GM12865 (cell line): ENCODE results near the gene PLEKHF1.

ENCODE experiments used
- DNase-seq: peaks from one replicate; pipeline ENCODE4 v3.0.0; 2010; ENCODE audit warnings: low read depth
- H3K4me3 ChIP-seq: 2 replicates; pipeline ENCODE4 v1.5.1; 2011; ENCODE audit warnings: mild to moderate bottlenecking, low read depth, low read length, control low read depth
- TF ChIP-seq, protein P1 (sequence below): IDR thresholded peaks from 2 replicates; pipeline ENCODE4 v1.5.1; 2011; ENCODE audit warnings: low read length, control low read depth, low read depth, inconsistent platforms; ENCODE audit not compliant: insufficient read depth; ENCODE audit errors: missing control alignments

The PLEKHF1 gene

GRCh38 chr19:29664753-29665214 is 477 bp upstream of the PLEKHF1 start:
- TF ChIP-seq, protein P1, sequence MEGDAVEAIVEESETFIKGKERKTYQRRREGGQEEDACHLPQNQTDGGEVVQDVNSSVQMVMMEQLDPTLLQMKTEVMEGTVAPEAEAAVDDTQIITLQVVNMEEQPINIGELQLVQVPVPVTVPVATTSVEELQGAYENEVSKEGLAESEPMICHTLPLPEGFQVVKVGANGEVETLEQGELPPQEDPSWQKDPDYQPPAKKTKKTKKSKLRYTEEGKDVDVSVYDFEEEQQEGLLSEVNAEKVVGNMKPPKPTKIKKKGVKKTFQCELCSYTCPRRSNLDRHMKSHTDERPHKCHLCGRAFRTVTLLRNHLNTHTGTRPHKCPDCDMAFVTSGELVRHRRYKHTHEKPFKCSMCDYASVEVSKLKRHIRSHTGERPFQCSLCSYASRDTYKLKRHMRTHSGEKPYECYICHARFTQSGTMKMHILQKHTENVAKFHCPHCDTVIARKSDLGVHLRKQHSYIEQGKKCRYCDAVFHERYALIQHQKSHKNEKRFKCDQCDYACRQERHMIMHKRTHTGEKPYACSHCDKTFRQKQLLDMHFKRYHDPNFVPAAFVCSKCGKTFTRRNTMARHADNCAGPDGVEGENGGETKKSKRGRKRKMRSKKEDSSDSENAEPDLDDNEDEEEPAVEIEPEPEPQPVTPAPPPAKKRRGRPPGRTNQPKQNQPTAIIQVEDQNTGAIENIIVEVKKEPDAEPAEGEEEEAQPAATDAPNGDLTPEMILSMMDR: peak; percentile 32
- no peak for DNase-seq
- H3K4me3 ChIP-seq: peak overlapping the region; percentile 68

DNA sequence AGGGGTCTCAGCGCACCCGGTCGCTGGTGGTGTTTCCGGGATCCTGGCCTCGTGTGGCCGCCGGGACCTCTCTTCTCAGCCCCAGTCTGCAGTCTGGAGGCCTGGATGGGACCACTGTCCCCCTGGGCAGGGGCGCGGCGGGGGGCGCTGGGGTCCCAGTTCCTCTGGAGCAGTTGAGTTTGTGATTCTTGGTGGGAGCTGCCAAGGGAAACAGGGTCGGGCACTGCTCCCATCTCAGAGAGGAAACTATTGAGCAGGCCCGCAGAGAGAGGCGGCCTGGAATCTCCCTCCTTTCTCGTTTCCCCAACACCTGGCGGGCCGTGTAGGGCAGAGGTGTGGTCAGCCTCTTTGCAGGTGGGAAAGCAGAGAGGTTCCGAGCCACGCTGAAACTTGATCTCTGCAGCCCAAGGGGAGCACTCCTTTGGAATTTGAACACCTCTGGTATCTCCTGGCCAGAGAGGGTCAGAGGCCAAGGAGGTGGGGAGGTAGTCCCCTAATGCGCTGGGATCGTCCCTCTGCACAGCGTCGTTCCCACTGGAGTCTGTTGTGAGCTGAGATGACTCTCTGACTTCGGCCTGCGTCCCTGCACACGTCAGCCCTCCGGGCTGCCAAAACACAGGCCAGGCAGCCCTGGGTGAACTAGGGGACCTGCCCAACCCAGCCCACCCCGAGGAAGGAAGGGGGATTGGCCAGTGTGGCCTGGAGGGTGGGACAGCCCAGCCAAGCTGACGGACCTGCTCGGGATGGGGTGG is 741 bp downstream of the PLEKHF1 start:
- peak; percentile 57 for DNase-seq
- peak overlapping the region; percentile 72 for H3K4me3 ChIP-seq
- TF ChIP-seq, protein P1: no peak

GRCh38 chr19:29666578-29667386 is 1.5 kb downstream of the PLEKHF1 start:
- peak; percentile 36 for DNase-seq
- TF ChIP-seq, protein P1: no peak

GRCh38 chr19:29667387-29667783 is 2.1 kb downstream of the PLEKHF1 start:
- TF ChIP-seq, protein P1: no peak
- peak overlapping the region; percentile 72 for H3K4me3 ChIP-seq
- DNase-seq: no peak

More at GRCh38 chr19:29666578-29667386, 1.5 kb downstream of the PLEKHF1 start:
- H3K4me3 ChIP-seq: peak overlapping the region; percentile 72

GRCh38 chr19:29667901-29668341 is 2.7 kb downstream of the PLEKHF1 start:
- peak; percentile 74 for DNase-seq
- TF ChIP-seq, protein P1: peak; percentile 30
- H3K4me3 ChIP-seq: peak overlapping the region; percentile 72

DNA sequence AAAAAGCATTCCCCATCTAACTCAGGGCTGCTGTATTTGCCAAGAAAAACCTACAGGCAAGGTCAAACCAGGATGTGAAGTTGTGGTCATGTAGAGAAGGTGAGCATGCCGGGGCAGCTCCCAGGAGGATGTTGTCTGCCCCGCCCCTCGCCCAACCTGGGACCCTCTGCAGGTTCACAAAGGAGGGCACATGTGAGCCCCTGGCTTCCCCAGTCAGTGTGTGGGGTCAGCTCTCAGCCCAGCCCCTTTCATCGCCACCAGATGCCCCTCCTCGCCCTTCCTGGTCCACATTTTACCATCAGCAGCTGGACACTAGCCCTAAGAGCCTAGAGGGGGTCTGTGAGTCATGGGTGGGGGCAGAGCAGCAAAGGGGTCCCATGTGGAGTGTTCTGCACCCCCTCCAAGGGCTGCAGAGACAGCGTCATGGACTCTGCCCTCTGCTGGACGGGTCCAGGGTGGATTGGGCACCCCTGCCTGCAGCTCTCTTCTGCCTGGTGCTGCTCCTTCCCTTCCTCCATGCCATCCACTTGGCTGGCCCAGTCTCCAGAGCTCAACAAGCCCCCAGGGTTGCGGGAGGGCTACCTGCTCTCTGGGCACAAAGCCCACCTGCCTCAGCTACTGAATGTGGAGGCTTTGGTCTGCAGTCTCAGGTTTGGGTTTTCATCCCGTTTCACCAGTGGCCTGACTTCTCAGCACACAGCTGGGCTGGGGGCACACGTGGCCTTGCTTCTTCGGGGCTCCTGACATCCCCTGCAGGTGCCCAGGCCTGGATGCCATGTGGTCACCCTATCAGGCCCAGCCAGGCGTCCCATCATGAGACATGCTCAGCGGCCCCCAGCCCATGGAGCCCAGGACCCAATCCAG is 3.7 kb downstream of the PLEKHF1 start:
- DNase-seq: no peak
- TF ChIP-seq, protein P1: peak; percentile 18
- H3K4me3 ChIP-seq: peak overlapping the region; percentile 72
